H9 (cell line): ENCODE measurements around the gene SSUH2. TPM values are rescaled to one million over a fixed set of nuclear protein-coding genes. Genes with fewer than 3 reads are reported as not detected.

Experiments
- DNase-seq: peaks from one replicate; pipeline ENCODE4 v3.0.0-alpha.2; 2017
- H2AFZ ChIP-seq: one replicate; pipeline ENCODE4 v1.6.1; 2013; ENCODE audit warnings: mild to moderate bottlenecking, low read length, control low read depth, moderate library complexity
- H2AK5ac ChIP-seq: 2 replicates; pipeline ENCODE4 v1.6.1; 2013; ENCODE audit warnings: low read length, control low read depth, mixed read lengths; ENCODE audit not compliant: insufficient read length
- H2BK120ac ChIP-seq: one replicate; pipeline ENCODE4 v1.6.1; 2013; ENCODE audit warnings: low read depth, mild to moderate bottlenecking, low read length, control low read depth, inconsistent platforms; ENCODE audit not compliant: poor library complexity, severe bottlenecking
- H2BK12ac ChIP-seq: 2 replicates; pipeline ENCODE4 v1.6.1; 2013; ENCODE audit warnings: low read length, control low read depth, mixed read lengths, low read depth; ENCODE audit not compliant: insufficient read length
- H2BK15ac ChIP-seq: 2 replicates; pipeline ENCODE4 v1.6.1; 2013; ENCODE audit warnings: low read depth, low read length, control low read depth
- H2BK20ac ChIP-seq: one replicate; pipeline ENCODE4 v1.6.1; 2013; ENCODE audit warnings: low read depth, mild to moderate bottlenecking, low read length, control low read depth, inconsistent platforms; ENCODE audit not compliant: poor library complexity, severe bottlenecking
- H2BK5ac ChIP-seq: 2 replicates; pipeline ENCODE4 v1.6.1; 2013; ENCODE audit warnings: low read length, control low read depth, mixed read lengths; ENCODE audit not compliant: insufficient read length
- H3K14ac ChIP-seq: 2 replicates; pipeline ENCODE4 v1.6.1; 2013; ENCODE audit warnings: low read length, control low read depth; ENCODE audit not compliant: insufficient read depth
- H3K18ac ChIP-seq: 2 replicates; pipeline ENCODE4 v1.6.1; 2013; ENCODE audit warnings: low read depth, mild to moderate bottlenecking, mixed read lengths, low read length, control low read depth; ENCODE audit not compliant: insufficient read length
- H3K23ac ChIP-seq: 2 replicates; pipeline ENCODE4 v1.6.1; 2013; ENCODE audit warnings: low read length, control low read depth, mixed read lengths, low read depth; ENCODE audit not compliant: insufficient read length
- H3K23me2 ChIP-seq: 2 replicates; pipeline ENCODE4 v1.6.1; 2013; ENCODE audit warnings: low read depth, mild to moderate bottlenecking, mixed read lengths, low read length, control low read depth; ENCODE audit not compliant: insufficient read length, poor library complexity, severe bottlenecking
- H3K27ac ChIP-seq: 2 replicates; pipeline ENCODE4 v1.5.1; 2013; ENCODE audit warnings: low read length, control low read depth, mixed read lengths, low read depth; ENCODE audit not compliant: insufficient read length
- H3K27me3 ChIP-seq: 2 replicates; pipeline ENCODE4 v1.6.1; 2013; ENCODE audit warnings: low read length, control low read depth, inconsistent platforms; ENCODE audit not compliant: insufficient read depth
- H3K4ac ChIP-seq: 2 replicates; pipeline ENCODE4 v1.6.1; 2013; ENCODE audit warnings: low read depth, mild to moderate bottlenecking, control low read depth, inconsistent platforms, low read length, moderate library complexity
- H3K4me1 ChIP-seq: 2 replicates; pipeline ENCODE4 v1.6.1; 2013; ENCODE audit warnings: low read length, control low read depth, inconsistent platforms; ENCODE audit not compliant: insufficient read depth
- H3K4me2 ChIP-seq: 2 replicates; pipeline ENCODE4 v1.6.1; 2013; ENCODE audit warnings: low read length, control low read depth, mixed read lengths; ENCODE audit not compliant: insufficient read length, insufficient read depth
- H3K56ac ChIP-seq: 2 replicates; pipeline ENCODE4 v1.6.1; 2013; ENCODE audit warnings: low read depth, mild to moderate bottlenecking, mixed read lengths, low read length, control low read depth; ENCODE audit not compliant: insufficient read length
- H3K79me1 ChIP-seq: 2 replicates; pipeline ENCODE4 v1.6.1; 2013; ENCODE audit warnings: low read depth, mild to moderate bottlenecking, moderate library complexity, low read length, control low read depth, inconsistent platforms; ENCODE audit not compliant: insufficient read depth, poor library complexity, severe bottlenecking
- H3K79me2 ChIP-seq: 2 replicates; pipeline ENCODE4 v1.6.1; 2013; ENCODE audit warnings: low read length, control low read depth, inconsistent platforms; ENCODE audit not compliant: insufficient read depth
- H3K9ac ChIP-seq: 2 replicates; pipeline ENCODE4 v1.6.1; 2013; ENCODE audit warnings: low read length, control low read depth, mixed read lengths; ENCODE audit not compliant: insufficient read length; ENCODE audit errors: extremely low read depth
- H3K9me3 ChIP-seq: one replicate; pipeline ENCODE4 v1.6.1; 2013; ENCODE audit warnings: low read depth, low read length, inconsistent platforms; ENCODE audit not compliant: control insufficient read depth
- H3T11ph ChIP-seq: one replicate; pipeline ENCODE4 v1.6.1; 2013; ENCODE audit warnings: mild to moderate bottlenecking, low read length, control low read depth, inconsistent platforms
- H4K20me1 ChIP-seq: one replicate; pipeline ENCODE4 v1.6.1; 2013; ENCODE audit not compliant: control insufficient read depth, insufficient read length, insufficient read depth
- H4K5ac ChIP-seq: 2 replicates; pipeline ENCODE4 v1.6.1; 2013; ENCODE audit warnings: low read depth, mild to moderate bottlenecking, mixed read lengths, low read length, control low read depth; ENCODE audit not compliant: insufficient read length
- H4K8ac ChIP-seq: replicated peaks from 2 replicates; pipeline ENCODE4 v1.6.1; 2013; ENCODE audit warnings: low read length, control low read depth, mixed read lengths, low read depth; ENCODE audit not compliant: insufficient read length
- H4K91ac ChIP-seq: 2 replicates; pipeline ENCODE4 v1.6.1; 2013; ENCODE audit warnings: low read depth, mild to moderate bottlenecking, moderate library complexity, mixed read lengths, low read length, control low read depth; ENCODE audit not compliant: insufficient read length
- H3K27ac Mint-ChIP-seq, 3 experiments: 2 replicates in 2 of 3; 3 replicates in 1 of 3; pipeline ENCODE4 v1.8.0; 2020 to 2021; ENCODE audit warnings: mixed read lengths in 3 of 3, mild to moderate bottlenecking in 1 of 3, moderate library complexity in 1 of 3
- H3K27me3 Mint-ChIP-seq: 2 replicates; pipeline ENCODE4 v1.8.0; 2021; ENCODE audit warnings: low read depth, mild to moderate bottlenecking, moderate library complexity, mixed read lengths
- H3K36me3 Mint-ChIP-seq, 3 experiments: 2 replicates in 2 of 3; 3 replicates in 1 of 3; pipeline ENCODE4 v1.8.0; 2020 to 2021; ENCODE audit warnings: low read depth in 3 of 3, mixed read lengths in 3 of 3; ENCODE audit not compliant: insufficient read depth in 1 of 3
- H3K4me1 Mint-ChIP-seq, 2 experiments: 2 replicates each; pipeline ENCODE4 v1.8.0; 2020; ENCODE audit warnings: mixed read lengths in 2 of 2
- H3K4me3 Mint-ChIP-seq, 2 experiments: 2 replicates in 1 of 2; 3 replicates in 1 of 2; pipeline ENCODE4 v1.8.0; 2020 to 2021; ENCODE audit warnings: mild to moderate bottlenecking in 2 of 2, mixed read lengths in 2 of 2, moderate library complexity in 1 of 2
- H3K9me3 Mint-ChIP-seq, 2 experiments: 2 replicates in 1 of 2; 3 replicates in 1 of 2; pipeline ENCODE4 v1.8.0; 2020; ENCODE audit warnings: mild to moderate bottlenecking in 2 of 2, mixed read lengths in 2 of 2, moderate library complexity in 1 of 2
- CTCF ChIP-seq: fragments of 200-600 bp; sonication (generic); conservative IDR thresholded peaks from 3 replicates; pipeline ENCODE4 v1.8.0; 2021; ENCODE audit warnings: antibody characterized with exemption, mild to moderate bottlenecking
- WGBS: extraction: QIAGEN DNeasy Blood & Tissue Kit; methylation state at CpG from one replicate; pipeline ENCODE4 v1.1.7; 2013; ENCODE audit warnings: missing lambda C conversion rate, low lambda C conversion rate, mixed read lengths; ENCODE audit not compliant: insufficient read length; ENCODE audit errors: extremely low coverage; 5-methylcytosine and 5-hydroxymethylcytosine counted together
- total RNA-seq: library from RNA; stranded (reverse); gene quantifications from 2 replicates; pipeline ENCODE4 v1.2.1, GENCODE V29; 2021

SSUH2 gene
- total RNA-seq, 1 experiment from 2014 or later = 0.61 TPM

GRCh38 chr3:8652324-8652987 lies 7.9 kb upstream of the SSUH2 start:
- no peaks in the 10 kb centered on the region for H3K27me3 ChIP-seq
- H3K27ac Mint-ChIP-seq = no peak overlapping the region
- H3K79me1 ChIP-seq = no peaks in the 10 kb centered on the region
- H3K9me3 Mint-ChIP-seq = peaks cover 7 to 9% of the 10 kb centered on the region in 2 experiments; a peak in 4 of 5 replicates
- no peak overlapping the region for H2AFZ ChIP-seq
- H4K20me1 ChIP-seq = no peaks in the 10 kb centered on the region
- no peak overlapping the region for H2BK120ac ChIP-seq
- no peak for DNase-seq
- H3K56ac ChIP-seq = no peak overlapping the region
- no peaks in the 10 kb centered on the region for H3K23me2 ChIP-seq
- no peak overlapping the region for H3K4me3 Mint-ChIP-seq
- no peaks in the 10 kb centered on the region for H3K4me1 Mint-ChIP-seq
- no peaks in the 10 kb centered on the region for H3K79me2 ChIP-seq
- no peak overlapping the region for H4K91ac ChIP-seq
- no peak overlapping the region for H2BK5ac ChIP-seq
- no peak overlapping the region for H2AK5ac ChIP-seq
- no peak overlapping the region for H2BK12ac ChIP-seq
- WGBS = no CpG with 5 or more reads among the region's 2 CpGs
- TF ChIP-seq CTCF = no peak
- no peak overlapping the region for H3K4me2 ChIP-seq
- no peak overlapping the region for H2BK20ac ChIP-seq
- H3K4me1 ChIP-seq = no peaks in the 10 kb centered on the region
- peaks cover 33% of the 10 kb centered on the region for H3K27me3 Mint-ChIP-seq
- no peak overlapping the region for H3K4ac ChIP-seq
- H3K14ac ChIP-seq = no peak overlapping the region
- H3K9ac ChIP-seq = no peak overlapping the region
- H3K23ac ChIP-seq = no peak overlapping the region
- H3K9me3 ChIP-seq = no peaks in the 10 kb centered on the region
- H4K8ac ChIP-seq = no peak overlapping the region
- no peak overlapping the region for H3T11ph ChIP-seq
- no peak overlapping the region for H3K18ac ChIP-seq
- H3K36me3 Mint-ChIP-seq = 0 out of 7 replicates have a peak, but pooled peaks cover 0 to 5% (median 0%) of the 10 kb centered on the region in 3 experiments
- H3K27ac ChIP-seq = no peak overlapping the region
- no peak overlapping the region for H2BK15ac ChIP-seq
- H4K5ac ChIP-seq = no peak overlapping the region
